RWPE2 (cell line): ENCODE measurements around the gene DGKI.

Experiments
- ATAC-seq: fragments of 200-7000 bp; cut with Tn5 transposase; 3 replicates; pipeline ENCODE4 v1.9.1; 2021; ENCODE audit warnings: low read depth
- DNase-seq: peaks from one replicate; pipeline ENCODE4 v3.0.0-alpha.2; 2020; ENCODE audit warnings: low spot score
- H3K27ac ChIP-seq: fragments of 450-650 bp; 2 replicates; pipeline ENCODE4 v1.5.1; 2017; ENCODE audit warnings: mild to moderate bottlenecking; ENCODE audit not compliant: poor library complexity, severe bottlenecking
- H3K27me3 ChIP-seq: fragments of 250-450 bp; sonication (Bioruptor Pico); 2 replicates; pipeline ENCODE4 v1.5.1; 2021; ENCODE audit warnings: mild to moderate bottlenecking, moderate library complexity; ENCODE audit not compliant: insufficient read depth, poor library complexity, severe bottlenecking
- H3K36me3 ChIP-seq: fragments of 250-450 bp; sonication (Bioruptor Pico); 2 replicates; pipeline ENCODE4 v1.5.1; 2020; ENCODE audit warnings: low read depth, mild to moderate bottlenecking, moderate library complexity
- H3K4me1 ChIP-seq: fragments of 250-450 bp; sonication (Bioruptor Pico); 2 replicates; pipeline ENCODE4 v1.5.1; 2021; ENCODE audit warnings: mild to moderate bottlenecking, moderate library complexity; ENCODE audit not compliant: insufficient read depth, poor library complexity, severe bottlenecking
- H3K4me3 ChIP-seq: fragments of 250-450 bp; sonication (Bioruptor Pico); 2 replicates; pipeline ENCODE4 v1.5.1; 2021; ENCODE audit warnings: mild to moderate bottlenecking, moderate library complexity; ENCODE audit not compliant: severe bottlenecking
- H3K9me3 ChIP-seq: fragments of 250-450 bp; sonication (Bioruptor Pico); 2 replicates; pipeline ENCODE4 v1.5.1; 2021; ENCODE audit warnings: mild to moderate bottlenecking, moderate library complexity; ENCODE audit not compliant: severe bottlenecking
- CTCF ChIP-seq: fragments of 450-650 bp; IDR thresholded peaks from one replicate; pipeline ENCODE4 v1.5.1; 2017; ENCODE audit warnings: mild to moderate bottlenecking, moderate library complexity; ENCODE audit not compliant: poor library complexity, severe bottlenecking

Gene DGKI

DNA sequence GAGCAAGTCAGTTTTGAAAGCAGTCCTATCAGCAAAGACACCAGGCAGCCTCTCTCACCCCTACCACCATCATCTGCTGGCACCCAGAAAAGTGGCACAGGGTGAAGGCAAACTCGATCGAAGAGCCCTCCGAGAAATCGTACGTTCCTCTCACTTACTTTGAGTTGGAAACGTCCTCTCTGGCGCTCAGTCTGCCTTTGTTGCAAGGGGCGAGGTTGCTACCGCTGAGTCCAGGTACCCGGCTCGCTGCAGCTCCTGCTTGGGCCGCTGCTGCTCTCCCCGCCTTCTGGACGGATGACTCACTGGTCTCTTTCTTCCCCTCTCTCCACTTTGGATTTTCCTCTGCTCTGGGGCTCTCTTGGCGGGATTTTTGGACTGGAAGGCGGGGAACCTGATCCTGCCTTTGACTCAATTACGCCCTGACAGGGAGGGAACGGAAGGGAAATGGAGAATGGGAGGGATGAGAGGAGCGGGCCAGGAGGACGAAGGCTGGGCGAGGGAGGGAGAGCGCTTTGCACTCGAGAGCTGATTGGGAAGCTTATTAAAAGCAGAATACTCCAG, 503.4 kb downstream of the DGKI start, which contains the start of gene PTN:
Gene PTN (minus strand): TSS at position 453 of the 561 bp plus-strand sequence. CDS start 88,760 bp downstream, outside the sequence.
- TF ChIP-seq CTCF: no peak
- Histone ChIP-seq H3K27ac (no peak within 1 kb of the TSS), H3K4me3 (peak within 1 kb of the TSS; percentile 2), H3K9me3 (no peaks in the 10 kb centered on the region), H3K4me1 (no peaks in the 10 kb centered on the region), H3K27me3 (peaks cover 11% of the 10 kb centered on the region), H3K36me3 (no peaks in the 10 kb centered on the region)
- no peak for DNase-seq
- peak; percentile 93 for ATAC-seq

DNA sequence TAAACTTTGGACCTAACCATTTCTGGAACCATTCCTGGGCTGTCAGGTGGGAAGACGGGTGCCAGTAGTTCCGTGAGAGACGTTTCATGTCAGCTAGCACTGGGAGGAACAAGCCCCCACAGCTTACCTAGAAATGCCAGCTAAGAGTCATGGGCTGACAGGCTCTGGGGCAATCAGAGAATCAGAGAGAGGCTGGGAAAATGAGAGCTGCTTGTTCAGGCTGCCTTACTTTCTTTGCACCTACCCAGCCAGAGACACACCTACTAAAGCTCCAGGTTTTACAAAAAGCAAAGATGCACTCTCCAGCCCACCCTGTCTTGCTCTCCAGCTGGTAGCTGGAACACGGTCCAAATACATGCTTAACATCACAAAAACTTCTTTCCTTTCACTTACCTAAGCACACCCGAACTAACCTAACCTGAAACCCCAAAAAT, 503.9 kb downstream of the DGKI start:
- Histone ChIP-seq H3K4me3 (no peak overlapping the region), H3K27me3 (peaks cover 13% of the 10 kb centered on the region), H3K4me1 (no peaks in the 10 kb centered on the region), H3K9me3 (no peaks in the 10 kb centered on the region), H3K27ac (no peak overlapping the region), H3K36me3 (no peaks in the 10 kb centered on the region)
- no peak for TF ChIP-seq CTCF
- DNase-seq (no peak), ATAC-seq (peak; percentile 37)

GRCh38 chr7:137342265-137342664, 504.5 kb downstream of the DGKI start:
- Histone ChIP-seq H3K4me3 (no peak overlapping the region), H3K27ac (no peak overlapping the region), H3K27me3 (peaks cover 18% of the 10 kb centered on the region), H3K9me3 (no peaks in the 10 kb centered on the region), H3K4me1 (no peaks in the 10 kb centered on the region), H3K36me3 (no peaks in the 10 kb centered on the region)
- no peak for DNase-seq
- no peak for ATAC-seq
- no peak for TF ChIP-seq CTCF

DNA sequence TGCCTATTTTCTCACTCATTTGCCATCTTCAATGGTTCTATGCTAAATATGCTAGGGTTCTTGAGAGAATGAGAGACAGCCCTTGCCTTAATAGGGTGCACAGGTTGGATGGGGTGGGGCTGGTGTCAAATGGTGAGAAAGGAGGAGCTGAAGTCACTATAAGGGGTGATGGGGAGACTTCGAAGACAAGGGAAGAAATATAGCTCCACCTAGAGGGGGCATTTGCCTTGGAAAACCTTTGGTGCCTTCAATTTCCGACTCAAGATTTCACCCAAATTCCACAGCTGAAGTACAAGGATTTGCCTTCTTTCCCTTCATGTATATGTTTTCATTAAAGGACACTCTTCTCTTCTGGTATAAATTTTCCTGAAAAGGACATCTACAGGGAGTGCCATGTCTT, 508.9 kb downstream of the DGKI start:
- H3K36me3 ChIP-seq: no peaks in the 10 kb centered on the region
- H3K4me3 ChIP-seq: no peak overlapping the region
- H3K4me1 ChIP-seq: no peaks in the 10 kb centered on the region
- no peak for ATAC-seq
- no peak for DNase-seq
- peaks cover 6% of the 10 kb centered on the region for H3K27me3 ChIP-seq
- TF ChIP-seq CTCF: no peak
- no peak overlapping the region for H3K27ac ChIP-seq
- no peaks in the 10 kb centered on the region for H3K9me3 ChIP-seq

DNA sequence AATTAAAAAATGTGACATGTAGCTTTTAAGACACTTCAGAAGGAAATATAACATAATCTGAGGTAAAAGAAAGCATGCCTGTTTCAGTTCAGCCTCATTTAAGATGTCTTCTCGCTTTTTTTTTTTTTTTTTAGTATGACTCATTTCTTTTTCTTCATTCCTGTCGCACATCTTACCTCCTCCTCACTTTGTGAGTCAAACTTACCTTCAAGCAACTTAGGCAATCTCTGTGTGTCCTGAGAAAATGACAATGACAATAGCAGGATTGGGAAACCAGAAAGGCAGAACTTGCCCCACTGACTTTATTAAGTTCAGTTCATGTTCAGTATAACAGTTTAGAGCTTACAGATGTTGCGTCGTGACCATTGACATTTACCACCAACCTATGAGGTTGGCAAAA, 511.0 kb downstream of the DGKI start:
- no peak overlapping the region for H3K4me3 ChIP-seq
- no peak for DNase-seq
- H3K9me3 ChIP-seq: no peaks in the 10 kb centered on the region
- TF ChIP-seq CTCF: no peak
- no peaks in the 10 kb centered on the region for H3K36me3 ChIP-seq
- H3K4me1 ChIP-seq: no peaks in the 10 kb centered on the region
- H3K27ac ChIP-seq: no peak overlapping the region
- no peak for ATAC-seq
- H3K27me3 ChIP-seq: peaks cover 13% of the 10 kb centered on the region
